ENCODE measurements around the gene RERE.

Gene RERE

GRCh38 chr1:8649027-8649426 is 168.4 kb downstream of the RERE start:
- H3K27ac ChIP-seq (ENCODE audit: extremely low read depth, low read depth, low read length) = no peak overlapping the region
- TF ChIP-seq, protein P1, sequence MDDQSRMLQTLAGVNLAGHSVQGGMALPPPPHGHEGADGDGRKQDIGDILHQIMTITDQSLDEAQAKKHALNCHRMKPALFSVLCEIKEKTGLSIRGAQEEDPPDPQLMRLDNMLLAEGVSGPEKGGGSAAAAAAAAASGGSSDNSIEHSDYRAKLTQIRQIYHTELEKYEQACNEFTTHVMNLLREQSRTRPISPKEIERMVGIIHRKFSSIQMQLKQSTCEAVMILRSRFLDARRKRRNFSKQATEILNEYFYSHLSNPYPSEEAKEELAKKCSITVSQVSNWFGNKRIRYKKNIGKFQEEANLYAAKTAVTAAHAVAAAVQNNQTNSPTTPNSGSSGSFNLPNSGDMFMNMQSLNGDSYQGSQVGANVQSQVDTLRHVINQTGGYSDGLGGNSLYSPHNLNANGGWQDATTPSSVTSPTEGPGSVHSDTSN (CRISPR knock-in tag; IDR thresholded peaks at IDR 0.05) = no peak
- peak; percentile 60 for TF ChIP-seq PRDM6 (tag by site-specific recombination; IDR thresholded peaks at IDR 0.05)
- TF ChIP-seq MEIS1 (CRISPR knock-in tag; IDR thresholded peaks at IDR 0.05; ENCODE audit: borderline replicate concordance) = peak; percentile 67; the same call in 1 of the 2 replicates
- TF ChIP-seq OSR2 (tag by site-specific recombination; IDR thresholded peaks at IDR 0.05) = peak; percentile 53; the same call in 1 of the 2 replicates
- CTCF ChIA-PET = interaction anchor here (0.6 kb wide), 1 partner anchor 27 kb away, joined by 4 read pairs; no protein-coding TSS in a partner anchor
- peaks cover 12% of the 10 kb centered on the region for H3K4me1 ChIP-seq (ENCODE audit: control insufficient read depth, insufficient read depth, low read length)
- no peak overlapping the region for H3K4me3 ChIP-seq (ENCODE audit: low read depth, low read length)
- H3K9me3 ChIP-seq (ENCODE audit: control insufficient read depth, insufficient read depth, low read depth, low read length) = no peaks in the 10 kb centered on the region
- no peaks in the 10 kb centered on the region; a peak in 1 of 3 replicates for H3K36me3 ChIP-seq (ENCODE audit: control insufficient read depth in 2 of 2, insufficient read depth in 1 of 2, low read length in 2 of 2)
- POLR2A ChIA-PET = interaction anchor here (0.6 kb wide), 1 partner anchor 11 kb away, joined by 3 read pairs; no protein-coding TSS in a partner anchor

GRCh38 chr1:8646996-8647395 is 170.4 kb downstream of the RERE start:
- ChIA-PET CTCF (interaction anchor here (0.6 to 0.7 kb wide), 2 partner anchors 54 to 78 kb away, joined by 3 to 5 read pairs; no protein-coding TSS in a partner anchor), POLR2A (no interaction called here)
- TF ChIP-seq, protein P2, sequence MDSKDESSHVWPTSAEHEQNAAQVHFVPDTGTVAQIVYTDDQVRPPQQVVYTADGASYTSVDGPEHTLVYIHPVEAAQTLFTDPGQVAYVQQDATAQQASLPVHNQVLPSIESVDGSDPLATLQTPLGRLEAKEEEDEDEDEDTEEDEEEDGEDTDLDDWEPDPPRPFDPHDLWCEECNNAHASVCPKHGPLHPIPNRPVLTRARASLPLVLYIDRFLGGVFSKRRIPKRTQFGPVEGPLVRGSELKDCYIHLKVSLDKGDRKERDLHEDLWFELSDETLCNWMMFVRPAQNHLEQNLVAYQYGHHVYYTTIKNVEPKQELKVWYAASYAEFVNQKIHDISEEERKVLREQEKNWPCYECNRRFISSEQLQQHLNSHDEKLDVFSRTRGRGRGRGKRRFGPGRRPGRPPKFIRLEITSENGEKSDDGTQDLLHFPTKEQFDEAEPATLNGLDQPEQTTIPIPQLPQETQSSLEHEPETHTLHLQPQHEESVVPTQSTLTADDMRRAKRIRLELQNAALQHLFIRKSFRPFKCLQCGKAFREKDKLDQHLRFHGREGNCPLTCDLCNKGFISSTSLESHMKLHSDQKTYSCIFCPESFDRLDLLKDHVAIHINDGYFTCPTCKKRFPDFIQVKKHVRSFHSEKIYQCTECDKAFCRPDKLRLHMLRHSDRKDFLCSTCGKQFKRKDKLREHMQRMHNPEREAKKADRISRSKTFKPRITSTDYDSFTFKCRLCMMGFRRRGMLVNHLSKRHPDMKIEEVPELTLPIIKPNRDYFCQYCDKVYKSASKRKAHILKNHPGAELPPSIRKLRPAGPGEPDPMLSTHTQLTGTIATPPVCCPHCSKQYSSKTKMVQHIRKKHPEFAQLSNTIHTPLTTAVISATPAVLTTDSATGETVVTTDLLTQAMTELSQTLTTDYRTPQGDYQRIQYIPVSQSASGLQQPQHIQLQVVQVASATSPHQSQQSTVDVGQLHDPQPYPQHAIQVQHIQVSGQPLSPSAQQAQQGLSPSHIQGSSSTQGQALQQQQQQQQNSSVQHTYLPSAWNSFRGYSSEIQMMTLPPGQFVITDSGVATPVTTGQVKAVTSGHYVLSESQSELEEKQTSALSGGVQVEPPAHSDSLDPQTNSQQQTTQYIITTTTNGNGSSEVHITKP (tag by site-specific recombination; IDR thresholded peaks at IDR 0.05) = no peak
- TF ChIP-seq ZNF626 (tag by site-specific recombination; IDR thresholded peaks at IDR 0.05) = no peak
- TF ChIP-seq SP2 (tag by site-specific recombination; IDR thresholded peaks at IDR 0.05) = no peak
- TF ChIP-seq ZNF202 (tag by site-specific recombination; IDR thresholded peaks at IDR 0.05; ENCODE audit: borderline replicate concordance) = no peak
- no peak for TF ChIP-seq HOXC10 (CRISPR knock-in tag; IDR thresholded peaks at IDR 0.05)
- TF ChIP-seq ZNF529 (tag by site-specific recombination; IDR thresholded peaks at IDR 0.05; ENCODE audit: insufficient replicate concordance) = no peak
- TF ChIP-seq ZNF146 (tag by site-specific recombination; IDR thresholded peaks at IDR 0.05) = no peak
- Histone ChIP-seq H3K4me3 (ENCODE audit: low read depth, low read length) (no peak overlapping the region), H3K4me1 (ENCODE audit: control insufficient read depth, insufficient read depth, low read length) (peaks cover 6% of the 10 kb centered on the region), H3K9me3 (ENCODE audit: control insufficient read depth, insufficient read depth, low read depth, low read length) (no peaks in the 10 kb centered on the region), H3K36me3 (ENCODE audit: control insufficient read depth in 2 of 2, insufficient read depth in 1 of 2, low read length in 2 of 2) (no peaks in the 10 kb centered on the region), H3K27ac (ENCODE audit: extremely low read depth, low read depth, low read length) (no peak overlapping the region)

DNA sequence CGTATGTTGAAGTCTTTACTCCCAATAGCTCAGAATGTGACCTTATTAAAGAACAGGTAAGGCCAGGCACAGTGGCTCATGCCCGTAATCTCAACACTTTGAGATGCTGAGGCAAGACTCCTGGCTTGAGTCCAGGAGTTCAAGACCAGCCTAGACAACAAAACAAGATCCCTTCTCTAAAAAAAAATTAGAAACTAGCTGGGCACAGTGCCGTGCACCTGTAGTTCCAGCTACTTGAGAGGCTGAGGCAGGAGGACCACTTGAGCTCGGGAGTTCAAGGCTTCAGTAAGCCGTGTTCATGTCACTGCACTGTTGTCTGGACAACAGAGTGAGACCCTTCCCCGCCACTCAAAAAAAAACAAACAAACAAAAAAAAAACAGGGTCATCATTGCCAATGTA is 171.3 kb downstream of the RERE start:
- POLR2A ChIA-PET = no interaction called here
- H3K4me3 ChIP-seq (ENCODE audit: low read depth, low read length) = no peak overlapping the region
- CTCF ChIA-PET = no interaction called here
- no peaks in the 10 kb centered on the region for H3K36me3 ChIP-seq (ENCODE audit: control insufficient read depth in 2 of 2, insufficient read depth in 1 of 2, low read length in 2 of 2)
- no peaks in the 10 kb centered on the region for H3K9me3 ChIP-seq (ENCODE audit: control insufficient read depth, insufficient read depth, low read depth, low read length)
- TF ChIP-seq ZNF629 (tag by site-specific recombination; IDR thresholded peaks at IDR 0.05) (no peak), ZNF121 (tag by site-specific recombination; IDR thresholded peaks at IDR 0.05) (peak; percentile 40; the same call in 1 of the 2 replicates)
- no peak overlapping the region for H3K27ac ChIP-seq (ENCODE audit: extremely low read depth, low read depth, low read length)
- peaks cover 3% of the 10 kb centered on the region for H3K4me1 ChIP-seq (ENCODE audit: control insufficient read depth, insufficient read depth, low read length)

All from HEK293 (cell line).